GM10266 (cell line): ENCODE measurements around the gene CATSPERZ.

Source experiments
- DNase-seq: peaks from one replicate; pipeline ENCODE4 v3.0.0; 2012; ENCODE audit errors: extremely low spot score
- TF ChIP-seq, protein P1 (sequence below): IDR thresholded peaks from 2 replicates; pipeline ENCODE4 v1.5.1; 2012; ENCODE audit warnings: mild to moderate bottlenecking, low read depth; ENCODE audit not compliant: control insufficient read depth, insufficient read depth; ENCODE audit errors: missing control alignments

CATSPERZ gene

DNA sequence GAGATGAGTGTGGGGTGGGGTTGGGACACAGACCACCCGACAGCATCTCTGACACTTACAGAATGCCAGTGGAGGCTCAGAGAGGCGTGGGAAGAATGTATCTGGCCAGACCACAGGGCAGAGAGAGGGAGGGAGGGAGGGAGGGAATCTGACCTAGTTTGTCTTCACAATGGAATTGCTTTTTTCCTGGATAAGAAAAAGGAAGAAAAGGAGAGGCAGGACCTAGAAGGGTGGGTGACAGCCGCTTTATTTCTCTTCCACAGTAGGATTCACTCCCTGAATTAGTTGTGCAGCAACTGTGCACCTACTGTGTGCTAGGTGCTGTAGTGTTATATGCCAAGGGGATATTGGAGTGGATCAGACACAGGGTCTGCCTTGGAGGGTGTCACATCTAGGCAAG lies 5.4 kb upstream of the CATSPERZ start:
- DNase-seq = no peak
- TF ChIP-seq, protein P1, sequence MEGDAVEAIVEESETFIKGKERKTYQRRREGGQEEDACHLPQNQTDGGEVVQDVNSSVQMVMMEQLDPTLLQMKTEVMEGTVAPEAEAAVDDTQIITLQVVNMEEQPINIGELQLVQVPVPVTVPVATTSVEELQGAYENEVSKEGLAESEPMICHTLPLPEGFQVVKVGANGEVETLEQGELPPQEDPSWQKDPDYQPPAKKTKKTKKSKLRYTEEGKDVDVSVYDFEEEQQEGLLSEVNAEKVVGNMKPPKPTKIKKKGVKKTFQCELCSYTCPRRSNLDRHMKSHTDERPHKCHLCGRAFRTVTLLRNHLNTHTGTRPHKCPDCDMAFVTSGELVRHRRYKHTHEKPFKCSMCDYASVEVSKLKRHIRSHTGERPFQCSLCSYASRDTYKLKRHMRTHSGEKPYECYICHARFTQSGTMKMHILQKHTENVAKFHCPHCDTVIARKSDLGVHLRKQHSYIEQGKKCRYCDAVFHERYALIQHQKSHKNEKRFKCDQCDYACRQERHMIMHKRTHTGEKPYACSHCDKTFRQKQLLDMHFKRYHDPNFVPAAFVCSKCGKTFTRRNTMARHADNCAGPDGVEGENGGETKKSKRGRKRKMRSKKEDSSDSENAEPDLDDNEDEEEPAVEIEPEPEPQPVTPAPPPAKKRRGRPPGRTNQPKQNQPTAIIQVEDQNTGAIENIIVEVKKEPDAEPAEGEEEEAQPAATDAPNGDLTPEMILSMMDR = no peak

DNA sequence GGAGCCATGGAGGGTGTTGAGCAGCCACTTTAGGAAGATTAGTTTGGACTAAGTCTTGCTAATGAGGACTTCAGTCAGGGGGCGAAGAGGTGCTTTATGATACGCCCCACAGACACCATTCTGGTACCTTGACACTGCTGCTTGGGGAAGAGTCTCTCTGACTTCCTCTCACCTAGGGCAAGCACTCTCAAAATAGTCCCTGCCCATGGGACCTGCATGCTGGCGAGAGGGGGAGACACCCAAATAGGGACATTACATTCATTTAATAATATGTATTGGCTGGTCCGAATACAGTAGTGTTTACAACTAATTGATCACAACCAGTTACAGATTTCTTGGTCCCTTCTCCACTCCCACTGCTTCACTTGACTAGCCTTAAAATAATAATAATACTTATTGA lies 4.4 kb upstream of the CATSPERZ start:
- TF ChIP-seq, protein P1 = no peak
- no peak for DNase-seq

DNA sequence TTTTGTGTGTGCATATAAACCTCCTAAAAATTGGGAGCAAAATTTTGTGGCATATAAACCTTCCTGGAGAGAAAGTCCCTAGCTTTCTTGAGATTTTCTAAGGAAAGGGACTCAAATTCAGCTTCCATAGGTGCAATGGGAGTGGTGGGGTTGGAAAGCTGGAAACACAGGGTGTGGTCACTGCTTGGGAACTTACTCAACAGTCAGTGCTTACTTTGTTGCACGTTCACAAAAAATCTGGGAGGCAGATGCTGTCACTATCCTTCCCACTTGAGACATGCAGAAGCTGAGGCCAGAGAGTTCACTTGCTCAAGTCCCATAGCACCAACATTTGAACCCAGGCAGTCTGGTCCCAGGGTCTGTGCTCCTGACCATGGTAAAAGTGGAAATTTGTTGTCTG lies 3.9 kb upstream of the CATSPERZ start:
- DNase-seq = no peak
- TF ChIP-seq, protein P1 = no peak

DNA sequence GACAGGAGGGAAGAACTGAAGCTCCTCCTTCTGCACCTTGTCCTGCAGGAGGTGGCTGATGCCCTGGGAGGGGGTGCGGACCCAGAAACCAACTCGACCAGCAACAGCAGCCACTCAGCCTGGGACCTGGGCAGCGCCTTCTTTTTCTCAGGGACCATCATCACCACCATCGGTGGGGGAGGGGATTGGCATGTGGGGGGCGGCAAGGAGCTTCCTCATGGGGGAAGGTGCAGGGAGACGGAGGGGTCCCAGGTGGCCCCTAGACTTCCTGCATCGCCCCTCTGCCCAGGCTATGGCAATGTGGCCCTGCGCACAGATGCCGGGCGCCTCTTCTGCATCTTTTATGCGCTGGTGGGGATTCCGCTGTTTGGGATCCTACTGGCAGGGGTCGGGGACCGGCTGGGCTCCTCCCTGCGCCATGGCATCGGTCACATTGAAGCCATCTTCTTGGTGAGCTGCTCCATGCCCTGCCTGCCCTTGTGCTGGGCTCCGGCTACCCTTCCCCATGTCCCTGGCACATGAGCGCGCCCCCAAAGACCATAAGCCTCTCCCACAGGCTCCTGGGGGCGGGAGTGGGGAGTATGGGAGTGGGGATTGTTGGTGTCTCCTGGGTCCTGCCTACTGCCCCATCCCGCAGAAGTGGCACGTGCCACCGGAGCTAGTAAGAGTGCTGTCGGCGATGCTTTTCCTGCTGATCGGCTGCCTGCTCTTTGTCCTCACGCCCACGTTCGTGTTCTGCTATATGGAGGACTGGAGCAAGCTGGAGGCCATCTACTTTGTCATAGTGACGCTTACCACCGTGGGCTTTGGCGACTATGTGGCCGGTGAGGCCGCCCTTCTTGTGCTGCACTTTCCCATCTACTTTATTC lies 3.1 kb upstream of the CATSPERZ start:
- TF ChIP-seq, protein P1 = no peak
- no peak for DNase-seq

DNA sequence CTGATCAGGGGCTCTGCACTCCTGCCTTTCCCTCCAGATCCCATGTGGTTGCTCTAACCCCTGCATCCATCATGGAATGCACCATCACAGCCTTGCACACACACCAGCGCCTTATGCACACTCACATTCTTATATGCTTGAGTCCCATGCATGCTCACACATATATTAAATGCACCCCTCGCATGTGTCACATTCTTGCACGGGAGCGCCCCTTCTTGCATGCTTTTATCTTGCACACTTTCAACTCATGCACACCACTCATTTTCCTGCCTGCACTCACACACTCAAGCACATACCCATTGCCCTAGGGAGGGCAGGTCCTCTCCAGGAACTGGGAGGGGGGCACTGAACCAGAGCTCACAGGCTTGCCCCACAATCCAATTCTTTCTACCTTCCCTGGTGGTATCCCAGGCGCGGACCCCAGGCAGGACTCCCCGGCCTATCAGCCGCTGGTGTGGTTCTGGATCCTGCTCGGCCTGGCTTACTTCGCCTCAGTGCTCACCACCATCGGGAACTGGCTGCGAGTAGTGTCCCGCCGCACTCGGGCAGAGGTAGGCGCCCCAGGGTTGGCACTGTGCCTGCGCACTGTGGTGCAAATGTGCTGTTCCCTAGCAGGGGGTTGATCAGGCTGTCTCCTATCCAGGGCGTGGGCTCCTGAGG lies 2.3 kb upstream of the CATSPERZ start:
- TF ChIP-seq, protein P1 = no peak

DNA sequence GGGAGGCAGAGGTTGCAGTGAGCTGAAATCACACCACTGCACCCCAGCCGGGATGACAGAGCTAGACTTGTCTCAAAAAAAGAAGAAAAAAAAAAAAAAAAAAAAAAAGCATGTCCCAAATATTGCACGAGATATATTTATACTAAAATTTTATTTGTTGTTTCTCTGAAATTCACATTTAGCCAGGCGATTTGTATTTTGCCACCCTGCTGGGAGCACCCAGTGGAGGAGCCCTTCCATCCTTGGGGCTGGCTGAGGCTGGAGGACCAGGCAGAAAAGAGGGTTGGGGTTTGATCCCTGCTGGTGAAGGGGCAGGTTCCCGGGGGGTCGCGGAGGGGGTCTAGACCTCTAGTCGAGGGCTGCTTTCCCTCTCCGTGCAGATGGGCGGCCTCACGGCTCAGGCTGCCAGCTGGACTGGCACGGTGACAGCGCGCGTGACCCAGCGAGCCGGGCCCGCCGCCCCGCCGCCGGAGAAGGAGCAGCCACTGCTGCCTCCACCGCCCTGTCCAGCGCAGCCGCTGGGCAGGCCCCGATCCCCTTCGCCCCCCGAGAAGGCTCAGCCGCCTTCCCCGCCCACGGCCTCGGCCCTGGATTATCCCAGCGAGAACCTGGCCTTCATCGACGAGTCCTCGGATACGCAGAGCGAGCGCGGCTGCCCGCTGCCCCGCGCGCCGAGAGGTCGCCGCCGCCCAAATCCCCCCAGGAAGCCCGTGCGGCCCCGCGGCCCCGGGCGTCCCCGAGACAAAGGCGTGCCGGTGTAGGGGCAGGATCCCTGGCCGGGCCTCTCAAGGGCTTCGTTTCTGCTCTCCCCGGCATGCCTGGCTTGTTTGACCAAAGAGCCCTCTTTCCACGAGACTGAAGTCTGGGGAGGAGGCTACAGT lies 952 bp upstream of the CATSPERZ start:
- TF ChIP-seq, protein P1 = no peak
- no peak for DNase-seq

More for the DNA sequence above, 2.3 kb upstream of the CATSPERZ start:
- DNase-seq = no peak
